GM18499 (cell line): ENCODE measurements around the gene CETP.

Experiments
- ATAC-seq: cut with Tn5 transposase; IDR thresholded peaks from one replicate; pipeline ENCODE4 v1.9.1; 2021; ENCODE audit warnings: moderate number of reproducible peaks; ENCODE audit not compliant: insufficient read depth, unreplicated experiment

CETP gene

DNA sequence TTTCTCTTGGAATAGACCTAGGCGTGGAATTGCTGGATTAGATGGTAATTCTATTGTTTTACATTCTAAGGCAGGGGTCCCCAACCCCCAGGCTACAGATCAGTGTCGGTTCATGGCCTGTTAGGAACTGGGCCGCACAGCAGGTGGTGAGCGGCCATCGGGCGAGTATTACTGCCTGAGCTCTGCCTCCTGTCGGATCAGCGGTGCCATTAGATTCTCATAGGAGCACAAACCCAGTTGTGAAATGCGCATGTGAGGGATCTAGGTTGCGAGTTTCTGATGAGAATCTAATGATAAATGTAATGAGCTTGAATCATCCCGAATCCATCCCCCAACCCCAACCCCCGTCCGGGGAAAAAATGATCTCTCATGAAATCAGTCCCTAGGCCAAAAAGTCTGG lies 50.6 kb downstream of the CETP start:
- no peak for ATAC-seq

DNA sequence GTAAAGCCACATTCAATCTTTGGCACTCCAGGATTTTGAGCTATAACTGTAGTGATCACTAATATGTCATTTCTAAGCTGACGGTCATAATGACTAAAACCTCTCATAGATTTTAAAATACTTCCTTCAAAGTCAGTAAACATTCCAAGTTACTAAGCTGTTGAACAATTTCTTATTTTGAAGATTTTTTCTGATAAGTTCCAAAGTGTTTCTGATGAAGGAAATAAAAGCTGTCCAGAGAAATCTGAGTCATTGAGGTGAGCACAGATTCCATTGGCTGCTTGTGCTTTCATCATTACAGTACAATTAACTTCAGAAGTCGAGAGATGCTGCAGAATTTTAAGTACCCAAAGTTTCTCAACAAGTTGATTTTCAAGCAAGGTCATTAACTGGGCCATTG lies 51.5 kb downstream of the CETP start:
- ATAC-seq: no peak

DNA sequence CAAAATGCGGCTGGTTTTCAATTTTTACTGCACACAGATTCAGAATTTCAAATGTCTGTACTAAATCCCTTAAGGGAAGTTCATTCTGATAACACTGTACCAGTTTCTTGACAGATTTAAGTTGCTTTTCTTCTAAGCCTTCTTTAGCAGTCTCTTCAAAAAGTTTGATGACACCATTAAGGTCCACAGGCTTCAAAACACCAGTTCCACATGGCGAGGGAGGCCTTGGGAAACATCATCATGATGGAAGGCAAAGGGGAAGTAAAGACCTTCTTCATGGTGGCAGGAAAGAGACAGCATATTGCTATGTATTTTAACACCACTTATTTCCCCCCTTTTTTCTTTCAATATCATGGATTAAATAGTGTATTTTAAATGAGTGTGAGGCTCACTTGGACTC lies 52.2 kb downstream of the CETP start:
- no peak for ATAC-seq

DNA sequence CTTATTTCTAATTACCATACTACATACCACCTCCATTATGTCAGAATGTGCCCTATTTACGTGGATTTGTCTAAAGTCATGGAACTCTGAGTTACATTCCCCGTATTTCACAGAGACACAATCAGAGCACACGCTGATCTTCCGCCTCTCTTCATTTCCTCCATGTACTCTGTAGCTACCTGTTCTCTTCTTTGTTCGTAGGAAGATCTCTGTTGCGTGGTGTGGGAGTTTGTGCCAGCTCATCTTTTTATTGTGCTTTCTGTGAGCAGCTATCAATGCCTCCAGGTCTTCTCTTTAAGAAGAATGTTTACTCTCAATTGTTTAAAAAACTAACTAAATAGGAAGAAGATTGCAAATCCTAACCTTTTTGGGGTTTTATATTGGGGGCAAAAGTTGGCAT lies 54.6 kb downstream of the CETP start:
- ATAC-seq: no peak

DNA sequence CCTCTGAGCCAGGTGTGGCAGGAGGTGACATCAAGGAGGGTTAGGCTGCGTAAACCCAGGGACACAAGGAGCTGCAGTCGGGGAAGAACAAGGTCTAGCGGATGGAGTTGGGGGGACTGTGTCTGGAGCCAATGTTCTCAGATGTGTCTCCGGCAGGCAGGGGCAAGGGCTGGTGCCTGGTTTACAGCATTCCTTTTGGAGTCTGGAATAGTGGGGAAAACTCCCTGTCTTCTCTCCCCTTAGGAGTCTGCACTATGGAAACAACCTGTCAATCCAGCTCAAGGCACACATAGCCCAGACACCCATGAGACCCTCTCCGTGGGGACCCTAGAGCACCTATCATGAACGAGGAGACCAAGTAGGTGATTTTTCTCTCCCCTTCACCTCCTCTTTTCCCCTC lies 55.1 kb downstream of the CETP start:
- no peak for ATAC-seq

- no peak for ATAC-seq
These were observed 55.5 kb downstream of the CETP start for GRCh38 chr16:57017251-57017650.

- ATAC-seq: no peak
These were observed 58.0 kb downstream of the CETP start for GRCh38 chr16:57019746-57020145.

DNA sequence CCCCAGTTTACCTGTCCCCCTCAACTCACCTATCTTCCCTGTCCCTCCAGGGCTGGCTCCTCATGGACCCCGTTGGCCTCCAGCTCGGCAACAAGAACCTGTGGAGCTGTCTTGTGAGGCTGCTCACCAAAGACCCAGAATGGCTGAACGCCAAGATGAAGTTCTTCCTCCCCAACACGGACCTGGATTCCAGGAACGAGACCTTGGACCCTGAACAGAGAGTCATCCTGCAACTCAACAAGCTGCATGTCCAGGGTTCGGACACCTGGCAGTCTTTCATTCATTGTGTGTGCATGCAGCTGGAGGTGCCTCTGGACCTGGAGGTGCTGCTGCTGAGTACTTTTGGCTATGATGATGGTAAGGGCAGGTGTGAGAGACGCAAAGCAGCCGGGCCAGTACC lies 58.9 kb downstream of the CETP start:
- no peak for ATAC-seq

DNA sequence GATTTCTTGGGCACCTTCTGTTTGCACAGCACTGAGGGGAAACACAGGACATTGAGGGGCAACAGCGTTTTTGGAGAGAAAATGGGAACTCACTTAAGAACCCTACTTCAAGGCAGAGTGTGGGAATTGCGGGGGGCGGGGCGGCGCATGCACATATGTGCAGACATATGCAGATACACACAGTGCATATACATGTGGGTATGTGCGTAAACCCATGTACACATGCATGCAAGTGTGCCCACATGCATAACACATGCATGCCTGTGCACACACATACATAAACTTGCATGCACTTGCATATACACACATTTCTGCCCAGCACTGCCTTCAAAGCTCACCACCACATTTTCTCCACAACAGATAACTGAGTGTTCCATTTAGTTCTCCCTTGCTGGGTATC lies 60.0 kb downstream of the CETP start:
- no peak for ATAC-seq

DNA sequence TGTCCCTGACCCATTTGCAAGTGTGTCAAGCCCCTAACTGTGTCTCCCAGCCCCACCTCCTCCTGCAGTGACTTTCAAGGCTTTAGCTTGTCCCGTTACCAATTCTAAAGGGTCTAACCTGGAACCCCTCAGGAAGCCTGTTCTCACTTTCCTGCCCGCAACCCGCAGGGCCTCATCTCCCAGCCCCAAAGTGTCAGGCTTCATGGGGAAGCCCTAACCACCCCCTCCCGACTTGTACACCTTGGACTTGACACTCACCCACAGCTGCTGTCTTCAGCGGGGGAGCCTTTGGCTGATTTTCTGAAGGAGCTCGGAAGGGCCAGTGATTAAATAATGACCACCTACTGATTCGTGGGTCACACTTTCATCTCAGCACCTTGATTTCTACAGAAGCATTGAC lies 60.7 kb downstream of the CETP start:
- no peak for ATAC-seq

- no peak for ATAC-seq
These were observed 61.9 kb downstream of the CETP start for GRCh38 chr16:57023541-57024249.

GRCh38 chr16:57024894-57025680 lies 63.3 kb downstream of the CETP start:
- no peak for ATAC-seq

DNA sequence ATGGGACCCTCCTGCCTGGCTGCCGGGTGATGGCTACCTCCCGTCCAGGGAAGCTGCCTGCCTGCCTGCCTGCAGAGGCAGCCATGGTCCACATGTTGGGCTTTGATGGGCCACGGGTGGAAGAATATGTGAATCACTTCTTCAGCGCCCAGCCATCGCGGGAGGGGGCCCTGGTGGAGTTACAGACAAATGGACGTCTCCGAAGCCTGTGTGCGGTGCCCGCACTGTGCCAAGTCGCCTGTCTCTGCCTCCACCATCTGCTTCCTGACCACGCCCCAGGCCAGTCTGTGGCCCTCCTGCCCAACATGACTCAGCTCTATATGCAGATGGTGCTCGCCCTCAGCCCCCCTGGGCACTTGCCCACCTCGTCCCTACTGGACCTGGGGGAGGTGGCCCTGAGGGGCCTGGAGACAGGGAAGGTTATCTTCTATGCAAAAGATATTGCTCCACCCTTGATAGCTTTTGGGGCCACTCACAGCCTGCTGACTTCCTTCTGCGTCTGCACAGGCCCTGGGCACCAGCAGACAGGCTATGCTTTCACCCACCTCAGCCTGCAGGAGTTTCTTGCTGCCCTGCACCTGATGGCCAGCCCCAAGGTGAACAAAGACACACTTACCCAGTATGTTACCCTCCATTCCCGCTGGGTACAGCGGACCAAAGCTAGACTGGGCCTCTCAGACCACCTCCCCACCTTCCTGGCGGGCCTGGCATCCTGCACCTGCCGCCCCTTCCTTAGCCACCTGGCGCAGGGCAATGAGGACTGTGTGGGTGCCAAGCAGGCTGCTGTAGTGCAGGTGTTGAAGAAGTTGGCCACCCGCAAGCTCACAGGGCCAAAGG lies 64.4 kb downstream of the CETP start:
- no peak for ATAC-seq

- ATAC-seq: no peak
These were observed 65.0 kb downstream of the CETP start for GRCh38 chr16:57026778-57027062.

DNA sequence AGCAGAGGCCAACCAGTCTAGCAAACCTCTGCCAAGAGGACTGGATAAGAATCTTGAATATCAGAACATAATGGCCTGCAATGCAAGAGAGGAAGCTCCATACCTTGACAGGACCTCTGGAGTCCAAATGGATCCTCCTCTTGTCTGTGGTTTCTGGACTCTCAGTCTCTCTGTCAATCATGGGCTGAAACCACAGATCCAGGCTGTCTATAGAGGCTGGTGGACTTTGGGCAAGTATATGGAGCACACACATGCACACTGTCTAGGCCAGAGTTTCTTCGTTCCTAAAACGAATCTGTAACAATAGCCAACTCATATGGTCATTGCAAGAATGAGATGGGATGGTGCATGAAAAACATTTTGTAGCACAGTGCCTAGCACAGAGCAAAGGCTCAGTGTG lies 65.3 kb downstream of the CETP start:
- ATAC-seq: no peak

DNA sequence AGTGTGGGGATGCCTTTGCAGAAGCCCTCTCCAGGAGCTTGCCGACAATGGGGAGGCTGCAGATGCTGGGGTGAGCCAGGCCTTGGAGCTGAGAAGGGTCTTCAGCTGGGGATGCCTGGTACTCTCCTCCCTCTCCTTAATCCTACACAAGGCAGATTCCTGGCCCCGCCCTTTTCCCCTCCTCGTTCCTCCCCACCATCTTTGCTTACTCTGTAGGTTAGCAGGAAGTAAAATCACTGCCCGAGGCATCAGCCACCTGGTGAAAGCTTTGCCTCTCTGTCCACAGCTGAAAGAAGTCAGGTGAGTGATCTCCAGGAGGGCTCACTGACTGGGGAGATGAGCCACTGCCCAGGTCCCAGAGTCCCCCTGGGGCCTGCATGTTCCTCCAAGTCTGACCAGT lies 66.3 kb downstream of the CETP start:
- no peak for ATAC-seq

DNA sequence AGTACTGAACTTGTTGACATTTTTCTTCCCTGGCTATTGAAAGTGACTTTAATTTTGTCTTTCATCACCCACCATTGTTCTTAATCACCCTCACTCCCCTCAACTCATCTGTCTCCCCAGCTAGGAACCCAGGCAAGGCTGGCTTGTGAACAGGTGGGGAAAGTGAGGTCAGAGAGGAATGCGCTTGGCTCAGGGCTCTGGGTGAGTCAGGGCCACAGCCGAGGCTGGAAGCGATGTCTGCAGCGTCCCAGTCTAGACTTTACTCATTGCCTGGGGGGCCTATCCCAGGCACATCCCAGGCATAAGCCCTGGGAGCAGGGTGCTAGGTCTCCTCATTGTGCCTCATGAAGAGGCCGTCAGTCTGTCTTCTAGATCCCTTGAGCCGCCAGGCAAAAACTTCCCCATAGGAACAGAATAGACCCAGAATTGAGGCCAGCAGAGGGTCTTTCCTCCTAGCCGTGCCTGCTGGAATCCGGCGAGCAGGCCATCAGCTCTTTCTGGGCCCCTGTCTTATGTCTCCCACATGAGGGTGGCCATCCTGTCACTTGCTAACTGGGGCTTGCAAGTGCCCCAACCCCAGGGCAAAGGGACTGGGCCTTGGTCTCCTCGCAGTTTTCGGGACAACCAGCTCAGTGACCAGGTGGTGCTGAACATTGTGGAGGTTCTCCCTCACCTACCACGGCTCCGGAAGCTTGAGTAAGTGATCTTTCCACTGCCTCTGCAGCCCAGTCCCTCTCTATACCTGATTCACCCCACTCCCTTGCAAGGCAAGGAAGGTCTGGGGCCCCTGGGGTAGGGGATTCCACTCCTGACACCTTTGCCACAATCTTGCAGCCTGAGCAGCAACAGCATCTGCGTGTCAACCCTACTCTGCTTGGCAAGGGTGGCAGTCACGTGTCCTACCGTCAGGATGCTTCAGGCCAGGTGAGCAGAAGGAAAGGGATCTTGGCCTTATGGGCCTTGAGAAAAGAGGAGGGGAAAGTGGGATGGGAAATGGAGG lies 67.7 kb downstream of the CETP start:
- ATAC-seq: no peak

- ATAC-seq: no peak
These were observed 68.7 kb downstream of the CETP start for GRCh38 chr16:57030346-57030902.

- ATAC-seq: no peak
These were observed 69.4 kb downstream of the CETP start for GRCh38 chr16:57031156-57031555.

DNA sequence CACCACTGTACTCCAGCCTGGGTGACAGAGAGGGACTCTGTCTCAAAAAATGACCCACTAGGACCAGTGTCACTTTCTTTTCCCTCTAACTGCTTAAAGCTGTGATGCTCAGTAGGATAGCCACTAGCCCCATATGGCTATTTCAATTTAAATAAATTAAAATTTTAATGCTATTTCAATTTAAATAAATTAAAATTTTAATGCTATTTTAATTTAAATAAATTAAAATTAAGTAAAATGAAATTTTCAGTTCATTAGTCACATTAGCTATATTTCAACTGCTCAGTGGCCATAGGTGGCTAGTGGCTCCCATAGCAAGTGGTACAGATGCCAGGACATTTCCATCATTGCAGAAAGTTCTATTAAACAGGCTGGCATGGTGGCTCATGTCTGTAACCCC lies 70.6 kb downstream of the CETP start:
- no peak for ATAC-seq
